Body of pancreas (tissue), 4 donors: ENCODE data around the gene STAT5B.

ENCODE experiments used
- POLR2A ChIP-seq, 3 donors: fragments of 450-650 bp; IDR thresholded peaks; one replicate each; pipeline ENCODE4 v1.6.1; 2016; ENCODE audit warnings: antibody characterized with exemption in 3 of 3, mild to moderate bottlenecking in 2 of 3
- TF ChIP-seq, protein P1 (sequence below), 7 experiments: fragments of 450-650 bp in 4 of 7; fragments of 200-600 bp in 3 of 7; sonication (generic) in 3 of 7; IDR thresholded peaks; one replicate each; pipeline ENCODE4 v1.5.1; 2016 to 2019; ENCODE audit warnings: antibody characterized with exemption in 7 of 7

DNA sequence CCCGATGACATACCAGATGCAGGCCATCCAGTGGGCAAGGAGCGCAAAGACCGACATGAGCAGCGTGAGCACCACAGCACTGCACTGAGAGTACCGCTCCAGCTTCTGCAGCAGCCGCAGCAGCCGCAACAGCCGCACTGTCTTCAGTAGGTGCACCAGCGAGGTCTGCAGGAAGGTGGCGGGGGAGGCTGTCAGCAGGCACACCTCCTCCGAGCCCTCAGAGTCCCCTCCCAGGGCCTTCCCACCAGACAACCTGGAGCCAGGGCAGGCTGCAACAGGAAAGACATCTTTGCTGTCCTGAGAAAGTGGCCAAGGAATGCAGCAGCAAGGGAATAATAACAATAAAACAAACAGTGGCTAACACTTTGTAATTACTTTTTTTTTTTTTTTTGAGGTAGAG, 104.4 kb downstream of the STAT5B start:
- no peak for TF ChIP-seq POLR2A (IDR thresholded peaks at IDR 0.05)
- TF ChIP-seq, protein P1, sequence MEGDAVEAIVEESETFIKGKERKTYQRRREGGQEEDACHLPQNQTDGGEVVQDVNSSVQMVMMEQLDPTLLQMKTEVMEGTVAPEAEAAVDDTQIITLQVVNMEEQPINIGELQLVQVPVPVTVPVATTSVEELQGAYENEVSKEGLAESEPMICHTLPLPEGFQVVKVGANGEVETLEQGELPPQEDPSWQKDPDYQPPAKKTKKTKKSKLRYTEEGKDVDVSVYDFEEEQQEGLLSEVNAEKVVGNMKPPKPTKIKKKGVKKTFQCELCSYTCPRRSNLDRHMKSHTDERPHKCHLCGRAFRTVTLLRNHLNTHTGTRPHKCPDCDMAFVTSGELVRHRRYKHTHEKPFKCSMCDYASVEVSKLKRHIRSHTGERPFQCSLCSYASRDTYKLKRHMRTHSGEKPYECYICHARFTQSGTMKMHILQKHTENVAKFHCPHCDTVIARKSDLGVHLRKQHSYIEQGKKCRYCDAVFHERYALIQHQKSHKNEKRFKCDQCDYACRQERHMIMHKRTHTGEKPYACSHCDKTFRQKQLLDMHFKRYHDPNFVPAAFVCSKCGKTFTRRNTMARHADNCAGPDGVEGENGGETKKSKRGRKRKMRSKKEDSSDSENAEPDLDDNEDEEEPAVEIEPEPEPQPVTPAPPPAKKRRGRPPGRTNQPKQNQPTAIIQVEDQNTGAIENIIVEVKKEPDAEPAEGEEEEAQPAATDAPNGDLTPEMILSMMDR (IDR thresholded peaks at IDR 0.05), result no peak
